Activated CD4-positive, alpha-beta T cell treated with anti-CD3 and anti-CD28 coated beads, Interleukin-2, amount 50 U/mL, for 4 hours (primary cell): ENCODE data around the gene VPS8.

Experiments
- DNase-seq, 2 experiments: peaks; one replicate each; pipeline ENCODE4 v3.0.0-alpha.2; 2020

The VPS8 gene

GRCh38 chr3:184815046-184815930 lies 3.3 kb downstream of the VPS8 start:
- no peak for DNase-seq

DNA sequence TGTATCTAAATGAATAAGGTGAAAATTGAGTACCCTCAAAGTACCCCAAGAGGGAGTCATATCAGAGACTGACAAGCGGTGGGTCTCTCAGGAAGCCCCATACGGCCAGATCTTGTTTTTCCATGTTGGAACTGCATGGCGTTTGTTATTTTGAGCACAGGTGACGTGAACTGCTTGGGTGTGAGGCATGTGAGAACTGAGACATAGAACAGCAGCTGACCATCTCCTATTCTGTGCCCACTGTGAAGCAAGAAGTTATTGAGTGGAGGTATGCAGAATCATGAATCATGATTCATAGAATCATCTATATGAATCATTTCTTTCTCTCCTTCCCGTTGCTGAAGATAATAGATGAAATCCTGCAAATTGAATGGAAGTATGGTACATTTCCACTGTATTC lies 4.6 kb downstream of the VPS8 start:
- DNase-seq: no peak

- no peak for DNase-seq
Observed at GRCh38 chr3:184820525-184820924, 8.6 kb downstream of the VPS8 start.

GRCh38 chr3:184821034-184821433 lies 9.1 kb downstream of the VPS8 start:
- no peak for DNase-seq

DNA sequence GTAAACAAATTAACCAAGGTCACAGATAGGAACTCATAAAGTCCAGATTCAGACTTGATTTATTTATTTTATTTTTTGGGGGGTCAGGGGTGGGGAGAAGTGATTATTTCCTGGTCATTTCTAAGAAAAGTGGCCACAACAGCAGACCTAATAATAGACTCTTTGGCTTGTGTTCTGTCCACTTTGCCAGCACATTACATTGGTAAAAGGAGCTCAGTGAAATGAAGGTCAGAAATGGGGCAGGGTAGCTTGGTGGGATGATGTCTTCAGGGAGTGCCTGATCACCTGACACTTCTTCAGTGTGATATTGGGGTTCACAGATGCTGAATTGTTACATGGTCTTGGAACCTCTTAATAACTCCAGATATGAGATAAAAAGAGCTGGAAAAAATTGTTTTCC lies 10.1 kb downstream of the VPS8 start:
- no peak for DNase-seq

GRCh38 chr3:184822654-184823053 lies 10.7 kb downstream of the VPS8 start:
- no peak for DNase-seq

- DNase-seq: no peak
Observed at GRCh38 chr3:184823990-184824389, 12.0 kb downstream of the VPS8 start.

GRCh38 chr3:184825121-184825820 lies 13.3 kb downstream of the VPS8 start:
- DNase-seq: no peak

- DNase-seq: no peak
Observed at GRCh38 chr3:184827572-184827971, 15.6 kb downstream of the VPS8 start.

DNA sequence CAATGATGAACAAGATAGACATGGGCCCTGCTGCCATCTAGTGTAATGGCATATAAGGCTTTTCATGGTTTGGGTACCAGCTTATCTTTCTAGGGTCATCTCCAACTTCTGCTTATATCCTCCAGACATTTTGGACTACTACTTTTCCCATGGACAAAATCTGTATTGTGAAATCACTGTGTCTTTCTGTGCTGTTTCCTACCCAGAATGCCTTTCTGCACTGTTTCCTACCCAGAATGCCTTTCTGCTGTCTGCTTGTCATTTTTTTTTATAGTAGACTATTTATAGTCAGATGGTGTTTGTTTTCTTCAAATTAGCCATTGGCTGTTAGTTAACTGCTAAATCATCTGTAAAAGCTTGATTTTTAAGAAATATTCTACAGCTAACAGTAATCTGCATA lies 20.1 kb downstream of the VPS8 start:
- DNase-seq: no peak

DNA sequence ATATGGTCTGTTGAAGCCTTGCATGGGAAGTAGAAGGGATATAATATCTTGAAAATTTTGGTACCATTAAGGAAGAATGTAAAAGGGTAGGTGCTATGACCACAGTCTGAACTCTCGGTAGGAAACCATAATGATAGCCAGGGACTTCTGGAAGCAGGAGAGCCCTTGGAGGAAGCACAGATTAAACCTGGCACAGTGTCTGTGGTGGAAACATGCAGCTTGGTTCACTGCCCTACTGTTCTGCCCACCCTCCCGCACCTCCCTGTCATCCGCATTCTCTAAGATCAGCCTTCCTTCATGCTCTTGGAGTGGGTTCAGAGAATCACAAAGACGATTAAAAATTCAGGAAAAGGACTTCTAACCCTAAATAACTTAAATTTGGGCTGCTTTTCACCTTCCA lies 20.9 kb downstream of the VPS8 start:
- DNase-seq: no peak

GRCh38 chr3:184836090-184836822 lies 24.3 kb downstream of the VPS8 start:
- no peak for DNase-seq

- DNase-seq: no peak
Observed at GRCh38 chr3:184842433-184842832, 30.5 kb downstream of the VPS8 start.

DNA sequence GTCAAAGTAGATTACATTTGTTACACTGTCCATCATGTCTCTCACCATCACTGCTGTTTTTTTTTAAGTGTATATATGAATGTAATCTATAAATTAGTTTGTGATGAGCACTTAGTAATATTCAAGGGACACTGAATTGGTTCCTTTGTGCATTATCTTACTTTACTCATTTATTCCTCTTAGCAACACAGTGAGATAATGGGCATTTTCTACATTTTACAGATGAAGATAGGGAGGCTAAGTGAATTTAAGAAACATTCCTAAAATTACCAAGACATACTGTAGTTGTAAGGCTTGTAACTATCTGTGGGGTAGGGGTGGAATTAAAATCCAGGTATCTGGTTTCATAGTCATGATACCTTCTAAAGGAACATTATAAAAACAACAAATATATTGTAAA lies 33.9 kb downstream of the VPS8 start:
- no peak for DNase-seq

GRCh38 chr3:184846496-184846895 lies 34.5 kb downstream of the VPS8 start:
- no peak for DNase-seq

- no peak for DNase-seq
Observed at GRCh38 chr3:184848934-184849333, 37.0 kb downstream of the VPS8 start.

DNA sequence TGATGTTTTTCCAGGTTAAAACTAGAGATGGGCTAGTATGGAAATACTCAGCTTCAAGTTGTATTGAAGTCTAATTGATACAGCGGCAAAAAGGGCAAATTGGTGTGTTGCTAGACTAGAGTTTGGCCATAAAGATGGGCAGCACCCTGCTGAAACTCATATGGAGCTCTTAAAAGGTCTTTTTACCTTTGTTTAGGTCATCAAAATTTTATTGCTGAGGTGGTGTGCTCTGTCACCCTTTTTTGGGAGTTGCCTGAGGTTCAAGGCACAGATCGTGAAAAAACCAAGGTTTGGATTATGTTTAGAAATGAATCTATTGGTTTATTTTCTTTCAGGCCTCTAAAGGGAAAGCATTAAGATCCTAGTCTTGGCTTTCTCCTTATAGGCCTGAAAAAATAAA lies 38.2 kb downstream of the VPS8 start:
- DNase-seq: no peak

DNA sequence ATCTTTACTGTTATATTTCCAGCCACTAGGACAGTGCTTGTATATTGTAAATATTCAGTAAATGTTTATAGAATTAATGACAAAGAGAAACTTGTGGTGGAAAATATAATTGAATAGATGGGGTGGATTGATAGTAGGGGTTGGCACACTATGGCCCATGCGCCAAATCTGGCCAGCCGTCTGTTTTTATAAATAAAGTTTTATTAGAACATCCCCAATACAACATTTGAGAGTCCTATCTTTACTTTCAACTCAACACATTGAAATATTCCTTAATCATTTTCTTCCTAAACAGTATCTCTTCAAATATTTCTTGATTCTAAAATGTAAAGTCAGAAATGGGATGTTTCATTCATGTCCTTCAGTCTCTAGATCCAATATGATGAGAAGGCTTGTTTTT lies 45.1 kb downstream of the VPS8 start:
- no peak for DNase-seq

- DNase-seq: no peak
Observed at GRCh38 chr3:184864000-184864399, 52.0 kb downstream of the VPS8 start.

DNA sequence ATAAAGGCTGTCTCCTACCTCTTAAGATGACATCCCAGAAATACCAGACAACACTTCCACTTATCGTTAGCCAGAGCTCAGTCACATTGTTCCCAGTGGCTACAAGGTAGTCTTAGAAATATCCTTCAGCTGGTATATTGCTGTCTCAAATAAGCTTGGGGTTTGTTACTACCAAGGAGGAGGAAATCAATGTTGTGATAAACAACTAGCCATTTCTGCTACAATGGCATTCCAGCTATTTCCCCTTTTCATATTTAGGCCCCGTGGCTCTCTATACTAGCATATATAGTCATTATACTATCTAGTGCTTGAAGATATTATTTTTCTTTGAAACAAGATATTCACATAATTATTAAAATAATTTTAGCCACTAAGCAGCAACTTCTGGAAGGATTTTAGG lies 56.5 kb downstream of the VPS8 start:
- no peak for DNase-seq

GRCh38 chr3:184872200-184872599 lies 60.2 kb downstream of the VPS8 start:
- DNase-seq: no peak

GRCh38 chr3:184873141-184873540 lies 61.2 kb downstream of the VPS8 start:
- no peak for DNase-seq
